EH (cell line): ENCODE measurements around the gene GATA1.
A peak's percentile ranks its signal among the peaks of the same experiment; 100 is the strongest.

ENCODE experiments used
- DNase-seq: peaks from one replicate; pipeline ENCODE4 v3.0.0-alpha.2; 2015; ENCODE audit warnings: low read depth

The GATA1 gene

DNA sequence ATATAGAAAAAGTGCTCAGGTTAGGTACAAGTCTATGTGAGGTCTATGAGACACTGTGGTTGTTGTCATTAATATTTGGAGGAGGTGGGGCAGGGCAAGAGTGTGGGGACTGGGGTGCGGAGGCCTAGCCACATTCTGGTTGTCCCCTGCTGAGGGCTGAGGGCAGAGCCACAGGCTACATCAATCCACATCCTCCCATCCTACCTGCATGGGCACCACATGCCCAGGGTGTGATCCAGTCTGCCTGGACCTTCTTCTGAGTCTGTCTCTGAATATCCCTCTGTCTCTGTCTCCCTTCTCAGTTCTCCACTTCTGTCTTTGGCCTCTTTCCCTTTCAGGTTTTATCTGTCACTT is 1.2 kb upstream of the GATA1 start:
- no peak for DNase-seq

DNA sequence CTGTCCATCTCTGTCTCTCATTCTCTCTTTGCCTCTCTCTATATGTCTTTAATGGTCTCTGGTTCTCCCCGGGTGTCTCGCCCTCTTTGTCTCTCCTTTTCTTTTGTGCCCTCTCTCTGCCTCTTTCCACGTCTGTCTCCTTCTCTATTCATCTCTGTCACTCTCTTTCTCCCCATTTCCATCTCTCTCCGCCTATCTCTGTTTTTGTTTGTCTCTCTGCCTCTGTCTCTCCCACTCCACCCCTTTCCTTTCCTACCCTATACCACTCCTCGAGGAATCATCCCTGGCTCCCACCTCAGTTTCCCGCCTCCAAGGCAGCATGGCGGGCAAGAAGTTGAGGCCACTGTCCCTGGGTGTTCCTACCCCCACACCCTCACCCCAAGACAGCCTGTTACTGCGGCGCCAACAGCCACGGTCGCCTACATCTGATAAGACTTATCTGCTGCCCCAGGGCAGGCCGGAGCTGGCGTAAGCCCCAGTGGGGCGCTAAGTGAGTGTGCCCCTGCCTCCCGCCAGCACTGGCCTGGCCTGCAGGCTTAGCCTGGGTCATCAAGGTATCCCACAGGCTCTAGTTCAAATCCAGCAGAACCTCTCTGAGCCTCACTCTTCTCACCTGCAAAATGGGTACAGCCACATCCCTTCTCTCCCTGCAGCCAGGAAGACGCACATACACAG is 713 bp upstream of the GATA1 start:
- no peak for DNase-seq

DNA sequence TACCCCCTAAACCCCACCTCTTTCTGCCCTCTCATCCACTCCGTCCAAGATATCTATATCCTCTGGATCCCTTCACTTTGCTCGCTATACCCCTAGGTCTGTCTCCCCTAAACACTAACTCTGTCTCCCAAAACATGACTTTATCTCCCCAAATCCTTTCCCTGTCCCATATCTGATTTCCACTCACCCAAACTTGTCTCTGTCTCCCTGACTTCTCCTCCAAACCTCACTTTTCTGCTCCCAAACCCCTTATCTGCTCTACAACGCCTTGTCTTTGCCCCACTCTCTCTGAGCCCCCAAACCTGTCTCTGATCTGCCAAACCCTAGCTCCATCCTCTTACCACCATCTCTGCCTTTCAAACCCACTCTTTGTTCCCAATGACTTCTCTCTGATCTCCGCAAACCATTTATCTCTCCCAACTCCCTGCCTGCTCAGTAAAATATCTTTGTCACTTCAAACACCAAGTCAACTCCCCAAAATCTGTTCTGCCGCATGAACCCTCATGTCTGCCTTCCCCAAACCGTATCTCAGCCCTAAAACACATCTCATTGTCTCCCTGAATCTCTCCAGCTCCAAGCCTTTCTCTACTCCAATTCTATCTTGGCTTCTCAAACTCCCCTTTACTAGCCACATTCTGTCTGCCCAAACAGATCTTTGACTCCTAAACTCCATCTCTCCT is 575 bp downstream of the GATA1 start:
- DNase-seq = no peak

DNA sequence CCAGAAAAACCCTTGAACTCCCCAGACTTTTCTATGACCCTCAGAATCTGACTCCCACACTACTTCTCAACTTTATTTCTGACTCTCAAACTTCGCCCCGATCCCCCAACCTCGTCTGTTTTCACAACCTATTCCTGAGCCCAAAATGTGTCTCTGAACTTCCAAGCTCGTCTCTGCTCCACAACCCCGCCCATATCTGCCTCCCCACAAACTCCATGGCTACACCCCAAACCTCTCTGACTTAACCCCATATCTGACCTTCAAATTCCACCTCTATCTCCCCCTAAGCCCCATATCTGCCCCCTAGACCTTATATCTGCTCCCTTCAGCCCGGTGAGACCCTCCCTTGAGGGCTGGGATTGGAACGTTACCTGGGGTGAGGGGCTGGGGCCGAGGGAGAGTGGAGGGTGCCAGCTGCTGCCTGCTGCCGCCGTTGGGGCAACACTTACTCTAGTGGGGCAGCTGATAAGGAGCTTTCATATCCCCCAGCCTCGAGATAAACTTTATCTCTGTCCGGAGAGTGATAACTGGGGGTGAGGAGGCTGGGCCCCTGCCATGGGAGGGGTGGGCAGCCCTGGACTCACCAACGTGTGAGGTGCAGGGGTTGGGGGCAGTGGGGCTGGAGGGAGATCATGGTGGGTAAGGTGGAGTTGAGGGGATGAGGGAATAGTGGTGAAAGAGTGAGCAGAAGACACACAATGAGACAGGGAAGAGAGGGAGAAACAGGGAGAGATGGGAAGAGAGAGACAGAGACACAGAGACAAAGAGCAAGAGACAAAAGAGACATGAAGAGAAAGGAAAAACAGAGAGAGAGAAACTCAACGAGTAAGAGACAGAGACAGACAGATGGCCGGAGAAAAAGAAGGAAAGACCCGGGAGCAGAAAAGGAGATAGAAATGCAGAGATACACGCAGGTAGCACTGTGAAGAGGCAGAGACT is 1.4 kb downstream of the GATA1 start:
- no peak for DNase-seq

DNA sequence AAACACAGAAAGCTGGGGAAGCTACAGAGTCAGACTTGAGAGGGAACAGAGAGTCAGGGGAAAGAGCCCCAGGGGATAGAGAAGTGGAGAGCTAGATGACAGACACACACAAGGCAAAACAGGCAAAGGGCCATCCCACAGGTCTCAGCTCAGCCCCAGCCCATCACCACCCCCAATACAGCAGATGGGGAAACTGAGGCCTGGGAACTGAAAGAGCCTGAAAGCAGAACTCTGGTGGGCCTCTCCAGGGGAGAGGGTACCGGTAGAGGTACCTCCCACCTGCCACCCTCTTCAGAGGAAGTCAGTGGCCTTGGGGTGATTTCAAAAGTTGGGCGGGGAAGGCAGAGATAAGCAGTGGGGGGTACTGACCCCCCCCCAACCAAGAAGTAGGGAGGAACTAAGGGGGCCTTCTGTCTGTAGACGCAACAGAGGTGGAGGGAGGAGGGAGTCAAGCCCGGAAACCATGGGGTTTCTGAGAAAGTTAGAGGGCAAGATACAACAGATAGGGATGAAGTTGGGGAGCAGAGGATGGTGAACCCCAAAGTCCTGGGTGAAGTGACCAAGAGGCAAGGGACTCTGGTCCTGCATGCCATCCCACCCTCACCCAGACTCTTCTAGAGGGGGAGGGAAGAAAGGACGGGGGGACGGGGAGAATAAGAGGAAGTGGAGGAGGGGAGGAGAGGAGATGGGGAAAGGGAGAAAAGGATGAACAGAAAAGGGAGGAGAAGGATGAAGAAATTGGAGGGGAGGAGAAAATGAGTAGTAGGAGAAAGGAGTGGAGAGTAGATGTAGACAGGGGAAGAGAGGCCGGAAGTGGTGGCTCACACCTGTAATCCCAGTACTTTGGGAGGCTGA is 3.2 kb downstream of the GATA1 start:
- DNase-seq = no peak

DNA sequence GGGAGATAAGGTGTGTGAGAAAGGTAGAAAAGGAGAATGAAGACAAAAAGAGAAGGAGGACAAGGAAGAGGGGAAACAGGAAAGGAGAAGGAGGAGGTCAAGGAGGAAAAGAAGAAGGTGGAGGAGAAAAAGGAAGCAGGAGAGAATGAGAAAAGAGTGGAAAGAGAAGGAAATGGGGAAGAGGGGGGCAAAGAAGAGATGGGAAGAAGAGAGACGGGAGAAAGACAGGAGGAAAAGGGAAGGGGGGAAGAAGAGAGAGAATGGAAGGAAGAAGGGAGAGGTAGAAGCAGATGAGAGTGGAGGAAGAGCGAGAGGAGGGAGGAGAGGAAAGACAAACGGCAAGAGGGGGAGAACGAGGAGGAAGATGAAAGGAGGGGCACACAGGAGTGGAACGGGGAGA is 4.1 kb downstream of the GATA1 start:
- DNase-seq = no peak

DNA sequence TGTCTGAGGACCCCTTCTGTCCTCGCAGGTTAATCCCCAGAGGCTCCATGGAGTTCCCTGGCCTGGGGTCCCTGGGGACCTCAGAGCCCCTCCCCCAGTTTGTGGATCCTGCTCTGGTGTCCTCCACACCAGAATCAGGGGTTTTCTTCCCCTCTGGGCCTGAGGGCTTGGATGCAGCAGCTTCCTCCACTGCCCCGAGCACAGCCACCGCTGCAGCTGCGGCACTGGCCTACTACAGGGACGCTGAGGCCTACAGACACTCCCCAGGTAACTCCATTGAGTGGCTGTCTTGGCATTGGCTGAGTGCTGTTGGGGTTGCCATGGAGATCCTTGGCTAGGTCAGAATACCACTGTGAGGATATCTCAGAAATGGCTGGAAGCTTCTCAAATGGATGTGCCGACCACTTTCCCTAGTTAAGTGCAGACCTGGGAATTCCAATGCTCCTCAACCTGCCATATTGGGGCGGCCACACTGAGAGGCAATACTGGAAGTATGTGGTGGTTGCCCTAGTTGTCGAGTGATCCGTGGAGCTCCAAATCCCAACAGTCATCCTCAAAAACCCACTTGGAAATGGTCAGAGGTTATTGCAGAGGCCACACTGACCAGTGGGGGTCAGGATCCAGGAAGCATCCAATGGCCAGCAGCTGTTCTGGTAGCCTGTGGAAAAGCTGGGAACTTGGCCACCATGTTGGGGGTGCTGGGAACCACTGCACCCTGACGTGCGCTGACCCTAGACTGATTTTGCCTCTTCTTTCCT is 4.9 kb downstream of the GATA1 start:
- DNase-seq = no peak

DNA sequence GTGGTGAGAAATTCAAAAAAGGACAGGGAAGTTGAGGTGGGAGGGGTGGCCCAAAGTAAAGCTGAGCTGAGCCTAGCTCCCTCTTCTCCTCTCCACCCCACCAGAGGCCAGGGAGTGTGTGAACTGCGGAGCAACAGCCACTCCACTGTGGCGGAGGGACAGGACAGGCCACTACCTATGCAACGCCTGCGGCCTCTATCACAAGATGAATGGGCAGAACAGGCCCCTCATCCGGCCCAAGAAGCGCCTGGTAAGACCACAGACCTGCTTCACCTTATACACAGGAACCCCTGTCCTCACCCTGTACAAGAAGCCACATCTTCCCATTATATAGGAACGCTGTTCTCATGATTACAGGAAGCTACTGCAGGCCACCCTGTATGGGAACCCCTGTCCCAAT is 5.8 kb downstream of the GATA1 start:
- DNase-seq = no peak

DNA sequence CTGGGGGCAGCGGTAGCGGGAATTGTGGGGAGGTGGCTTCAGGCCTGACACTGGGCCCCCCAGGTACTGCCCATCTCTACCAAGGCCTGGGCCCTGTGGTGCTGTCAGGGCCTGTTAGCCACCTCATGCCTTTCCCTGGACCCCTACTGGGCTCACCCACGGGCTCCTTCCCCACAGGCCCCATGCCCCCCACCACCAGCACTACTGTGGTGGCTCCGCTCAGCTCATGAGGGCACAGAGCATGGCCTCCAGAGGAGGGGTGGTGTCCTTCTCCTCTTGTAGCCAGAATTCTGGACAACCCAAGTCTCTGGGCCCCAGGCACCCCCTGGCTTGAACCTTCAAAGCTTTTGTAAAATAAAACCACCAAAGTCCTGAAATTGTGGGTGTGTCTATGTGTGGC is 7.5 kb downstream of the GATA1 start:
- no peak for DNase-seq

DNA sequence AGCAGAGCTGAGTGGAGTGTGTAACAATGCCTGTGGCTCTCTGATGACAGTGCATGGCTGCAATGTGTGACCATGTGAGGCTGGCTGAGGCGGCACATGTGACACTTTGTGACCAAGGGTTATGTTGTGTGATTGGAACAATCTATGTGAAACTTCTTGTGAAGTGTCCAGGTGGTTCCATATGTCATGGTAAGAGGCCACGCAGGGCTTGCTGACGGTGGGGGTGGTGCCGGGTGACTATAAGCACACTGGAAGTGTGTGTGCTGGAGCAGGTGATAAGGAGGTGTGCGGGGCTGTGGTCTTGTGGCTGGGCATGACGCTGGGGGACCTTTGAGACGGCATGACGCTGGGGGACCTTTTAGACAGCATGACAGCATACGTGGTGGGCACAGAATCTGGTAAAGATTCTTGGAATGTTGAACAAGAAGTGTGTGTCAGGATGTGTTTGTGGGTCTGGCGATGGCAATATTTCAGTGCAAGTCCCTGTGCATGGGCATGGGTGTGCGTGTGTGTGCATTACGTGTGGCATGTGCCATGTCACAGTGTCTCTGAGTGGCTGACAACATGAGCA is 8.0 kb downstream of the GATA1 start:
- no peak for DNase-seq

DNA sequence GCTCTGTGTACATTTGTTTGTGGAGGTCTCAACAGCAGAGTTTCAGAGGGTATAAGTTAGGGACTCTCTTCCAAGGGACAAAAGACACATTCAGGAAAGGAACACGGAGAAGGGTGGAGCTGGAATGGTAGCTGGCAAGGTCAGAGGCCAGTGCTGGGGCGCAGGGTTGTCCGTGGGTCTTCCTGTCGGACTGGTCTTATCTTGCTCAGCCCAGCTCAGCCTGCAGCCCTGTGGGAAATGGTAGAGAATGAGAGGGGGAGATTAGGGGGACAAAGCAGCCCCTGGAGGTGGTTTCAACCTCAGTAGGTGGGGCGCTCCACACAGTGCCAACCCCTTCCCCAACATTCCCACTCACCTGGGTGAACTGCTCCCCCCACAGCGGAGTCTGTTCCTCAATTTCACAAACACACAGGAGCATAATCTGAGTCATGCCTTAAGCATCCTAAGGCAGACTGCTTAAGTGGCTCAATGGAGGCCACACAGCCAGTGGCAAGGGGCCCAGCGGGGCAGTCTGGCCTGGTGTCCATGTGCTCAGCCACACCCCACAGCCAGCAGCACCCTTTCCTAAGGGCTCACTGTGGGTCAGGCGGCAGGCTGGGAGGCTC is 8.6 kb downstream of the GATA1 start:
- DNase-seq = peak; percentile 68

DNA sequence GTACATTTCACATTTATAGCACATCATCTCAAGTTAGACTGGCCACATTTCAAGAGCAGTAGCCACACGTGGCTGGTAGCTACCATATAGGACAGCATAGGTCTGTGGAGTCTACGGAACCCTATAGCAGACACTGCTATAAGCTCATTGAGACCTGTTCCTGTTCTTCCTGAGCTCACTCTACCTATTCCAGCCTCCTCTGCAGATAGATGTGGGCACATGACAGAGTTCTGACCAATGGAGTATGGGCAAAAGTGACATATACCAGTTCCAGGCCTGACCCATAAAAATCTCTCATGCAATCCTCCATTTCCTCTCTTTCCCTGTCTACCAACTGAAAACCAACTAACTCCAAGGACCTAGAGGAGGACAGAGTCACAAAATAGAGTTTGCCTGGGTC is 11.9 kb downstream of the GATA1 start:
- DNase-seq = no peak

DNA sequence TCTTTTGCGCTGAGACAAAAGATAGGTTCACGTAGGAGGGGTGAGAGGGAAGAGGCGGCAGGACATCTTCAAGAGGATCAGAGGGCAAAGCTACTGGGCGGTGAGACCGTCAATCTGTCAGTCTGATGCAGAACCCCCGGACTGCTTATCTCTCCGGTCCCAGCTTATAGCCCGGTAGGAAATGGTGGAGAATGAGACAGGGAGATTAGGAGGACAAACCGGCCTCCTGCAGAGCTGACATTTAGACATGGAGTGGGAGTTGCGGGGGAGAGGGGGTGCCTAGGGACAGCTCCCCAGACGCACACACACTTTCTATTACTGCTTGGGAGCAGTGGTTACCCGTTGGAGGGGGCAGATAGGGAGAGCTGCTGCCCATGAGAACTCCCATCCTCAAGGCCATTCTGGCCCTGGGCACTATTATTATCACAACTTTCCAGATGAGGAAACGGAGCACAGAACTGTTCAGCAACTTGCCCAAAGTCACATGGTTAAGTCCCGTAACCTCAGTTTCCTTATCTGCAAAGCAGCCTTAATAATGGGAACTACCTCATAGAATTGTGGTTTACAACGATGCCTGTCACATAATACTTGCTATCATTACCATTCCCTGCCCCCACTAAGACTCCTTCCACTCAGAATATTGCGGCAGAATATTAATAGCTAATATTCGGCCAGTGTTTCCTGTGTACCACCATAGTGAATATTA is 14.3 kb downstream of the GATA1 start:
- DNase-seq = no peak

DNA sequence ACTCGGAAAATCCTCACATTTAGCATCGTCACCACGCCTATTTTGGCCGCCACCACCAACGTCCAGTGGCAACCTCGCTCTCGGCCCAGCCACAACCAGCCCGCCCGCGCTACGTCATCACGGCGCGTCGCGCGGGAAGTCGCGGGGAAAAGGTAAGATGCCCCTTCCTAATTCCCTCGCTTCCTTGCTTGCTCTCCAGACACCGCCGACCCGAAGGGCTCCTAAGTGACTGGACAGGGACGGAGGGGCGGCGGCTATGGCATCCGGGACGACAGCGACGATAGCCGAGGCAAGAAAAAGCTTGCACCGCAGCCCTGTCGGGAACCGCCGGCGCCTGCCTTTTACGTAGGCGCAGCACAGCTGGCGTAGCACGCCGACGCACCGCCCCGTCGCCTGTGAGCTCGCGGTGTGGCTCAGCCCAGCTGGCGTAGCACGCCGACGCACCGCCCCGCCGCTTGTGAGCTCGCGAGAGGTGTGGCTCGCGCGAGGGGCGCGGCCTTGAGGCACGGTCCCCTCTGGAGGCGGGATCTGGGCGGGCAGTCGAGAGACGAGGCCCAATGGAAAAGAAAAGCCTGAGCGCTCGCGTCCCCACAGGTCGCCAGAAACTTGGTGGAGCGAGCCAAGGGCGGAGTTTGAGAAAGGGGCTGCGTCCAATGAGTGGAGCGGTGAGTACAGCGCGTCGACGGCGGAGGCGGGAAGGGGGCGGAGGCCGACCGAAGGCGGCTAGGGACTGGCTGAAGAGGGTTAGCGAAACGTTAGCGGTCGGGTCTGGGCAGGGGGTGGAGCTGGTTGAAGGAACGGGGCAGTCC is 15.1 kb downstream of the GATA1 start, which contains the start of gene HDAC6:
Gene HDAC6 (plus strand): TSS at position 788 of the 809 bp plus-strand sequence. CDS start 626 bp downstream, outside the sequence.
- peak; percentile 99 for DNase-seq

DNA sequence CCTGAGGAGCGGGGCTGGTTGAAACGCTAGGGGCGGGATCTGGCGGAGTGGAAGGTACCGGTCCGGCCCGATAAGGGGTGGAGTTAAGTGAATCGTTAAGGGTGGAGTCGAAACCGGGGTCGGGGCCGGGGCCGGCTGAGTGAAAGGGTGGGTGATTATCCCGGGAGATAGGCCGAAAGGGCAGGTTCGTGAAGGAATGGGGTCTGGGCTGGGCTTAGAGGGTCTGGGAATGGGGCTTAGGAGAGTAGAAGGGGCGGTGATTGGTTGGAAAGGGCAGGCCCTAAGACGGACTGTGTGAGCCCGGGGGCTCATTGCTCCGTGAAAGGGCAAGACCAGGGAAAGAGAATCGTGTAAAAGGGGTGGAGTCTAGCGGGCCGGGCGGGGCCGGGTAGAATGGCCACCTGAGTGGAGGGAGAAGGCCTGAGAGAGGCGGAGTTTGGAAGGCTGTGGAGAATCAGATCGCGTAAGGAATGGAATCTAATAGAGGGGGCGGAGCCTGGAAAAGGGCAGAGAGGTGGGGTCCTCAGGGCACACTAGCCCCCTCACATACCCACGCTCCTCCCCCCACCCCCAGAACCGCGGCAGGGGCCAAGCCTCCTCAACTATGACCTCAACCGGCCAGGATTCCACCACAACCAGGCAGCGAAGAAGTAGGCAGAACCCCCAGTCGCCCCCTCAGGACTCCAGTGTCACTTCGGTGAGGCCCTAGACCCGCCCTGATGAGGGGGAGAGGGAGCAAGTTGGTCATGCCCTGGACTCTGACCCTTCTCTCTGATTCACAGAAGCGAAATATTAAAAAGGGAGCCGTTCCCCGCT is 15.9 kb downstream of the GATA1 start:
- DNase-seq = peak; percentile 87

DNA sequence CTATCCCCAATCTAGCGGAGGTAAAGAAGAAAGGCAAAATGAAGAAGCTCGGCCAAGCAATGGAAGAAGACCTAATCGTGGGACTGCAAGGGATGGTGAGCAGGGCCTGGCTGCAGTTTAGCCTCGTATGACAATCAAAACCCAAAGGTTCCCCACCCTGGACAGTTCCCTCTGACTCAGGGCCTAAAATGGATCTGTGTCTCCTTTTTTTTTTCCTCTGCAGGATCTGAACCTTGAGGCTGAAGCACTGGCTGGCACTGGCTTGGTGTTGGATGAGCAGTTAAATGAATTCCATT is 16.5 kb downstream of the GATA1 start:
- DNase-seq = peak; percentile 19

DNA sequence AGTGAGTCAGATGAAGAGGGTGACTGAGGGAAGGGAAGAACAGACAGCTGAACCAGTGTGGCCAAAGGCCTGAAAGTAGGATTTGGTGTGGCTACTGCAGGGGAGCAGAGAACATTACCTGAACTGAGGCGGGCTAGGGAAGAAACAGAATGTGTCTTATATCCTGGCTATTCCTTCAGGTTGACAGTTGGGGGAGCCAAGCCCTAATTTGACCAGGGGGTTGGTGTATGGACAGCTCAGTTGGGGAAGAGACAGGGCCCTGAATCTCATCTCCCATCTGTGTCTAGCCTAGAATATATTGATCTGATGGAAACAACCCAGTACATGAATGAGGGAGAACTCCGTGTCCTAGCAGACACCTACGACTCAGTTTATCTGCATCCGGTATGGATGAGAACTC is 19.7 kb downstream of the GATA1 start:
- DNase-seq = no peak

DNA sequence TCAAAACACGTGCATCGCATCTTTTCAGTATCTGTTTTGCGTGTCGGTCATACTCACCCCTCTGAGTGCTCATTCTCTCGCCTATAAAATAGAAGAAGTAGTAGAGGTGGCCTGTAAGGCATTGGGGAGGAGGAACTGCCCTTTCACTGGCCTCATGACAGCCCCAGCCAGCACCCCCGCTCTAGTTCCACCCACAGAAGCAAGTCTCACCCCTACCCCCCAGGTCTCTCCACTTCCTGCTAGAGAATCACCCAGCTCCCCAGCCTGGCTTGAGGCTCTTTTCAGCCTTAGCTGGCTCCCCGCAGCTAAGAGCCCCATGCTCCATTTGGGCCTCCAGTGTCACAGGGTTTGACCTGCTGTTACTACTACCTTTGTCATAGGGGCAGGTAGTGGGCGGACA is 27.3 kb downstream of the GATA1 start:
- DNase-seq = no peak
